Measurements from ENCODE around the gene RTTN. TPM values are rescaled to one million over a fixed set of nuclear protein-coding genes. Genes with fewer than 3 reads are reported as not detected.
A peak's percentile ranks its signal among the peaks of the same experiment; 100 is the strongest.

The RTTN gene
- total RNA-seq, 1 donor from 2014 or later = 9.5 TPM

GRCh38 chr18:70078106-70078505 is 127.4 kb downstream of the RTTN start:
- intact Hi-C loops (cut with DNase I) = no loop called here
- Histone ChIP-seq H3K36me3 (peaks cover 0 to 10% of the 10 kb centered on the region in 2 donors), H3K9me3 (no peaks in the 10 kb centered on the region), H3K4me3 (no peak overlapping the region), H3K4me1 (no peaks in the 10 kb centered on the region), H3K27me3 (no peaks in the 10 kb centered on the region), H3K27ac (no peak overlapping the region)
- no peak for DNase-seq (ENCODE audit: low spot score in 2 of 2)
- no peak for TF ChIP-seq CTCF (IDR thresholded peaks at IDR 0.05)

- no peaks in the 10 kb centered on the region for H3K9me3 ChIP-seq
- no peak overlapping the region for H3K27ac ChIP-seq
- DNase-seq (ENCODE audit: low spot score in 2 of 2) = no peak
- no peaks in the 10 kb centered on the region for H3K27me3 ChIP-seq
- H3K36me3 ChIP-seq = peaks cover 0 to 4% of the 10 kb centered on the region in 2 donors
- intact Hi-C loops (cut with DNase I) = no loop called here
- H3K4me1 ChIP-seq = no peaks in the 10 kb centered on the region
- TF ChIP-seq CTCF (IDR thresholded peaks at IDR 0.05) = no peak
- no peak overlapping the region for H3K4me3 ChIP-seq
Measured at GRCh38 chr18:70075906-70076305, 129.6 kb downstream of the RTTN start.

- intact Hi-C loops (cut with DNase I) = no loop called here
- Histone ChIP-seq H3K9me3 (no peaks in the 10 kb centered on the region), H3K27ac (no peak overlapping the region), H3K4me1 (no peaks in the 10 kb centered on the region), H3K27me3 (no peaks in the 10 kb centered on the region), H3K36me3 (no peaks in the 10 kb centered on the region), H3K4me3 (no peak overlapping the region)
- no peak for TF ChIP-seq CTCF (IDR thresholded peaks at IDR 0.05)
- no peak for DNase-seq (ENCODE audit: low spot score in 2 of 2)
Measured at GRCh38 chr18:70074116-70074515, 131.4 kb downstream of the RTTN start.

- TF ChIP-seq CTCF (IDR thresholded peaks at IDR 0.05) = no peak
- DNase-seq (ENCODE audit: low spot score in 2 of 2) = no peak
- H3K9me3 ChIP-seq = no peaks in the 10 kb centered on the region
- H3K4me1 ChIP-seq = no peaks in the 10 kb centered on the region
- intact Hi-C loops (cut with DNase I) = no loop called here
- no peak overlapping the region for H3K27ac ChIP-seq
- no peaks in the 10 kb centered on the region for H3K27me3 ChIP-seq
- no peak overlapping the region for H3K4me3 ChIP-seq
- no peaks in the 10 kb centered on the region for H3K36me3 ChIP-seq
Measured at GRCh38 chr18:70073432-70073831, 132.1 kb downstream of the RTTN start.

GRCh38 chr18:70072678-70073077 is 132.8 kb downstream of the RTTN start:
- H3K9me3 ChIP-seq = no peaks in the 10 kb centered on the region
- peak in 1 of 3 experiments; percentile 34 for TF ChIP-seq CTCF (IDR thresholded peaks at IDR 0.05)
- DNase-seq (ENCODE audit: low spot score in 2 of 2) = no peak
- no peaks in the 10 kb centered on the region for H3K27me3 ChIP-seq
- no peak overlapping the region for H3K27ac ChIP-seq
- no peaks in the 10 kb centered on the region for H3K4me1 ChIP-seq
- no peak overlapping the region for H3K4me3 ChIP-seq
- intact Hi-C loops (cut with DNase I) = no loop called here
- H3K36me3 ChIP-seq = no peaks in the 10 kb centered on the region

GRCh38 chr18:70069965-70070364 is 135.5 kb downstream of the RTTN start:
- Histone ChIP-seq H3K36me3 (no peaks in the 10 kb centered on the region), H3K9me3 (no peaks in the 10 kb centered on the region), H3K27ac (no peak overlapping the region), H3K27me3 (no peaks in the 10 kb centered on the region), H3K4me3 (no peak overlapping the region), H3K4me1 (no peaks in the 10 kb centered on the region)
- DNase-seq (ENCODE audit: low spot score in 2 of 2) = no peak
- TF ChIP-seq CTCF (IDR thresholded peaks at IDR 0.05) = no peak
- intact Hi-C loops (cut with DNase I) = no loop called here
